RWPE1 (cell line): Measurements from ENCODE around the gene ARNT2.

ENCODE experiments used
- CTCF ChIA-PET: fragments of 350-600 bp; sonication (Branson Sonifier 250); formaldehyde crosslinking; extraction: SDS; loops from one replicate; lab custom pipeline; 2021; lab: Yijun Ruan, JAX
- POLR2A ChIA-PET: fragments of 400-600 bp; formaldehyde crosslinking; extraction: SDS; loops from one replicate; lab custom pipeline; 2020; ENCODE audit warnings: antibody characterized with exemption; ENCODE audit not compliant: low non-redundant PET; lab: Yijun Ruan, JAX
- DNase-seq: peaks from one replicate; pipeline ENCODE4 v3.0.0; 2012; ENCODE audit warnings: low spot score
- H3K27ac ChIP-seq: fragments of 450-650 bp; 2 replicates; pipeline ENCODE4 v1.5.1; 2017
- TF ChIP-seq, protein P1 (sequence below): fragments of 450-650 bp; conservative IDR thresholded peaks from 2 replicates; pipeline ENCODE4 v1.5.1; 2017; ENCODE audit warnings: low read depth, mild to moderate bottlenecking

Gene ARNT2

GRCh38 chr15:80604583-80605575 lies 200.7 kb downstream of the ARNT2 start:
- no peak overlapping the region for H3K27ac ChIP-seq
- ChIA-PET POLR2A (no interaction called here), CTCF (interaction anchor here (0.6 to 0.7 kb wide), 4 partner anchors 75 to 597 kb away, joined by 3 to 5 read pairs (median 3); no protein-coding TSS in a partner anchor)
- no peak for DNase-seq
- TF ChIP-seq, protein P1, sequence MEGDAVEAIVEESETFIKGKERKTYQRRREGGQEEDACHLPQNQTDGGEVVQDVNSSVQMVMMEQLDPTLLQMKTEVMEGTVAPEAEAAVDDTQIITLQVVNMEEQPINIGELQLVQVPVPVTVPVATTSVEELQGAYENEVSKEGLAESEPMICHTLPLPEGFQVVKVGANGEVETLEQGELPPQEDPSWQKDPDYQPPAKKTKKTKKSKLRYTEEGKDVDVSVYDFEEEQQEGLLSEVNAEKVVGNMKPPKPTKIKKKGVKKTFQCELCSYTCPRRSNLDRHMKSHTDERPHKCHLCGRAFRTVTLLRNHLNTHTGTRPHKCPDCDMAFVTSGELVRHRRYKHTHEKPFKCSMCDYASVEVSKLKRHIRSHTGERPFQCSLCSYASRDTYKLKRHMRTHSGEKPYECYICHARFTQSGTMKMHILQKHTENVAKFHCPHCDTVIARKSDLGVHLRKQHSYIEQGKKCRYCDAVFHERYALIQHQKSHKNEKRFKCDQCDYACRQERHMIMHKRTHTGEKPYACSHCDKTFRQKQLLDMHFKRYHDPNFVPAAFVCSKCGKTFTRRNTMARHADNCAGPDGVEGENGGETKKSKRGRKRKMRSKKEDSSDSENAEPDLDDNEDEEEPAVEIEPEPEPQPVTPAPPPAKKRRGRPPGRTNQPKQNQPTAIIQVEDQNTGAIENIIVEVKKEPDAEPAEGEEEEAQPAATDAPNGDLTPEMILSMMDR: no peak

- TF ChIP-seq, protein P1: no peak
- ChIA-PET POLR2A (no interaction called here), CTCF (interaction anchor here (0.6 kb wide), 2 partner anchors 225 to 596 kb away, joined by 3 read pairs; no protein-coding TSS in a partner anchor)
These were observed 201.5 kb downstream of the ARNT2 start for GRCh38 chr15:80605591-80606150.

DNA sequence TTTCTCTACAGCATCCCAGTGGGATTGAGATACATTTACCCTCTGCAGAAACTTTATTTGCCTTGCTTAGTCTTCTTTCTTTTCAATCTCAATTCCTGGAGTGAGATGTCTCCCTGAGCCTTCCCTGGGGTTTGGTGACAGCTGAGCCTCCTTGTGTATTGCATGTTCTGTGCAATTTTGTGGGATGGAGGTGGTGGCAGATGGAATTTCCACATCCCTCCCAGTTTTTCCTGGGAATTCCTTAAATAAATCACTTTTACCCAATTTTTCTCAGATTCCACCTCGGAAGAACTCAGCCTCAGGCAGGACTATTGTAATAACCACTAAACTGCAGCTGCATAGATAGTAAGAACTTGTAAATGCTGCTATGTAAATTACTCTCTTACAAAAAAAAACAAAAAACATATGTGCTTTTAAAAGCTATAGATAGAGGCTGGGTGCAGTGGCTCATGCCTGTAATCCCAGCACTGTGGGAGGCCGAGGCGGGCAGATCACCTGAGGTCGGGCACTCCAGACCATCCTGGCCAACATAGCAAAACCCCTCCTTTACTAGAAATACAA lies 202.4 kb downstream of the ARNT2 start:
- no peak for DNase-seq
- POLR2A ChIA-PET: no interaction called here
- CTCF ChIA-PET: interaction anchor here (0.7 kb wide), 1 partner anchor 26 kb away, joined by 3 read pairs; no protein-coding TSS in a partner anchor
- no peak overlapping the region for H3K27ac ChIP-seq
- TF ChIP-seq, protein P1: no peak

More at GRCh38 chr15:80605591-80606150, 201.5 kb downstream of the ARNT2 start:
- DNase-seq: no peak
- H3K27ac ChIP-seq: no peak overlapping the region

DNA sequence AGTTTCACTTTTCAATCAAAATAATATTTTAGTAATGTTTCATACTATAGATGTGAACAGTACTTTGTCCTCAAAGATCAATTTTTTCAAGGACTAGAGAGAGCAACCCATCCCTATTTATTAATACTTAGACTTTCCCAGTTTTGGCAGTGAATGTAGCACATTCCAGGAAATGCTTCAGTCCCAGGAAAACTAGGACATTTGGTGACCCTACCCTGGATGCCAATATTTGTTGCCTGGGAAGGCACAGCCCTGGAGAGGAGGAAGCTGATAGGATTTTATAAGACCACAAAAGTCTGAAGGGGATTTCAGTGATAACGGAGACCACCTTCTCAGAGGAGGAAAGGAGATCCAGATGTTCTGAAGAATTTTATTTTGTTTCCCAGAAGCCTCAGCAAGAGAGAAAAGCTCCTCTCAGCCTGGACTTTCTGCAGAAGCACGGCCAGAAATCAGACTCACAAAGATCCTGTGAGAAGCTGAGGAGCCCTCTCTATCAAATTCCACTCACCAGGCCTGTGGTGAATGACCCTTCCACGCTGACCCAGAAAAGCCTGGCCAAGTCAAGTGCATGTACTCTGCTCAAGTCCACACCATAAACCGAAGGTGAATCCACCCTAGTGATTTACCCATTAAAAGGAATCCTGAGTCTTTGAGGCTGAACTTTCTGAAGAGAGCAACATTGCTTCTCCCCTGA lies 203.3 kb downstream of the ARNT2 start:
- TF ChIP-seq, protein P1: no peak
- ChIA-PET CTCF (interaction anchor here (0.7 kb wide), 1 partner anchor 27 kb away, joined by 3 read pairs; no protein-coding TSS in a partner anchor), POLR2A (no interaction called here)
- DNase-seq: no peak
- peak overlapping the region; percentile 92 for H3K27ac ChIP-seq

GRCh38 chr15:80608688-80609087 lies 204.5 kb downstream of the ARNT2 start:
- peak overlapping the region; percentile 92 for H3K27ac ChIP-seq
- ChIA-PET POLR2A (no interaction called here), CTCF (interaction anchor here (0.6 to 1.1 kb wide), 5 partner anchors 15 to 616 kb away, joined by 3 to 4 read pairs (median 3); no protein-coding TSS in a partner anchor)
- no peak for DNase-seq
- TF ChIP-seq, protein P1: no peak

DNA sequence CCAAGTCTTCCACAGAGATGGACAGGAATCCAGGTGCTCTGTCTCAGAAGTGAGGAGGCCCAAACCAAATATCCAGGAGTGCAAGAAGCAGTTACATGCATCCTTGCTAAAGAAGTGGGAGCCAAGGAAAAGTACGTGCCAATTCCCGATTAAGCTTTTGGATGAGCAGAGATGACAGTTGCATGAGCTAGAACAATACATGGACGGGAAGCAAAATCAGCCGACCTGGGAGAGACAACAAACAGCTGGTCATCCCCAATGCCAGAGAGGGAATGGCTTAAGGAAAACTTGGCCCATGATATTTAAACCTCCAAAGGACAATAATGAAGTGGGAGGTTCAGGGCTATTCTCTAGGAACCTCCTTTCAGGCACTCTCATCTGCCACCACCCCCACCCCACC lies 204.9 kb downstream of the ARNT2 start:
- ChIA-PET POLR2A (no interaction called here), CTCF (interaction anchor here (0.6 to 1.1 kb wide), 5 partner anchors 15 to 617 kb away, joined by 3 to 4 read pairs (median 4); no protein-coding TSS in a partner anchor)
- TF ChIP-seq, protein P1: no peak
- peak overlapping the region; percentile 92 for H3K27ac ChIP-seq
- DNase-seq: no peak
